ENCODE measurements around the gene APOC3.
A peak's percentile ranks its signal among the peaks of the same experiment; 100 is the strongest.
"Not testable (repeated sequence)": the region's sequence is repeated elsewhere in the genome, so short reads cannot be mapped to it uniquely, and the experiment has no call there.

APOC3 gene

DNA sequence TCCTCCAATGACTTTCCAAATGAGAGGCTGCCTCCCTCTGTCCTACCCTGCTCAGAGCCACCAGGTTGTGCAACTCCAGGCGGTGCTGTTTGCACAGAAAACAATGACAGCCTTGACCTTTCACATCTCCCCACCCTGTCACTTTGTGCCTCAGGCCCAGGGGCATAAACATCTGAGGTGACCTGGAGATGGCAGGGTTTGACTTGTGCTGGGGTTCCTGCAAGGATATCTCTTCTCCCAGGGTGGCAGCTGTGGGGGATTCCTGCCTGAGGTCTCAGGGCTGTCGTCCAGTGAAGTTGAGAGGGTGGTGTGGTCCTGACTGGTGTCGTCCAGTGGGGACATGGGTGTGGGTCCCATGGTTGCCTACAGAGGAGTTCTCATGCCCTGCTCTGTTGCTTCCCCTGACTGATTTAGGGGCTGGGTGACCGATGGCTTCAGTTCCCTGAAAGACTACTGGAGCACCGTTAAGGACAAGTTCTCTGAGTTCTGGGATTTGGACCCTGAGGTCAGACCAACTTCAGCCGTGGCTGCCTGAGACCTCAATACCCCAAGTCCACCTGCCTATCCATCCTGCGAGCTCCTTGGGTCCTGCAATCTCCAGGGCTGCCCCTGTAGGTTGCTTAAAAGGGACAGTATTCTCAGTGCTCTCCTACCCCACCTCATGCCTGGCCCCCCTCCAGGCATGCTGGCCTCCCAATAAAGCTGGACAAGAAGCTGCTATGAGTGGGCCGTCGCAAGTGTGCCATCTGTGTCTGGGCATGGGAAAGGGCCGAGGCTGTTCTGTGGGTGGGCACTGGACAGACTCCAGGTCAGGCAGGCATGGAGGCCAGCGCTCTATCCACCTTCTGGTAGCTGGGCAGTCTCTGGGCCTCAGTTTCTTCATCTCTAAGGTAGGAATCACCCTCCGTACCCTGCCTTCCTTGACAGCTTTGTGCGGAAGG, 2.9 kb downstream of the APOC3 start:
- no peak for DNase-seq

- DNase-seq: no peak
Observed at GRCh38 chr11:116833491-116833815, 3.7 kb downstream of the APOC3 start.

DNA sequence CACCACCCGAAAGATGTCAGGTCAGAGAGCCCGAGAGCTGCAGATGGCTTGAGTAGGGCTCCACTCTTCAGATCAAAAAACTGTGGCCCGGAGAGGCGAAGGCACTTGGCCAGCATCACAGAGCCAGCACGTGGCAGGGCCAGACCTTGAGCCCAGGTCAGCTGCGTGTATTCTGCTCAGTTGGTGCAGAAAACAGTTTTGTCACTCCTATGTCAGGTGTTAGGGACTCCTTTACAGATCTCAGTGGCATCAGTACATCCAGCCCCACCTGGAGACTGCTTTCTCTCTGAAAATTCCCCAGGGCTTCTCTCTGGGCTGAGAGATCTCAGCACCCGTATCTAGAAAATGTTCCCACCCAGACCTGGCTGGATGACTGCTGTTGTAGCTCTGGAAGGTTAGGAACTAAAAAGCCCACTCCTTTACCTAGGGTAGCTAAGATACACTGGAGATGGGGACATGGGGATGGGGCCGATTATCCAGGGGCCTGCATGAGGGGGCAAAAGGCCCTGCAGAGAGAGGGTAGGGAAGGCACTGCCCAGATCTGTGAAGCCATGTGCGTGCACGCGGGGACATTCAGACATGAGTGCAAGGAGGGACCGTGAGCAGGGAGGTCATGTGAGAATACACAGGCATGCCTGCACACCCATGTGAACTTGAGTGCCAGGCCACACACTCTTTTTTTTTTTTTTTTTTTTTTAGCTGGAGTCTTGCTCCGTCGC, 4.3 kb downstream of the APOC3 start:
- no peak for DNase-seq

GRCh38 chr11:116834535-116835041, 4.9 kb downstream of the APOC3 start:
- not testable (repeated sequence) for DNase-seq

- no peak for DNase-seq
Observed at GRCh38 chr11:116835042-116835772, 5.5 kb downstream of the APOC3 start.

DNA sequence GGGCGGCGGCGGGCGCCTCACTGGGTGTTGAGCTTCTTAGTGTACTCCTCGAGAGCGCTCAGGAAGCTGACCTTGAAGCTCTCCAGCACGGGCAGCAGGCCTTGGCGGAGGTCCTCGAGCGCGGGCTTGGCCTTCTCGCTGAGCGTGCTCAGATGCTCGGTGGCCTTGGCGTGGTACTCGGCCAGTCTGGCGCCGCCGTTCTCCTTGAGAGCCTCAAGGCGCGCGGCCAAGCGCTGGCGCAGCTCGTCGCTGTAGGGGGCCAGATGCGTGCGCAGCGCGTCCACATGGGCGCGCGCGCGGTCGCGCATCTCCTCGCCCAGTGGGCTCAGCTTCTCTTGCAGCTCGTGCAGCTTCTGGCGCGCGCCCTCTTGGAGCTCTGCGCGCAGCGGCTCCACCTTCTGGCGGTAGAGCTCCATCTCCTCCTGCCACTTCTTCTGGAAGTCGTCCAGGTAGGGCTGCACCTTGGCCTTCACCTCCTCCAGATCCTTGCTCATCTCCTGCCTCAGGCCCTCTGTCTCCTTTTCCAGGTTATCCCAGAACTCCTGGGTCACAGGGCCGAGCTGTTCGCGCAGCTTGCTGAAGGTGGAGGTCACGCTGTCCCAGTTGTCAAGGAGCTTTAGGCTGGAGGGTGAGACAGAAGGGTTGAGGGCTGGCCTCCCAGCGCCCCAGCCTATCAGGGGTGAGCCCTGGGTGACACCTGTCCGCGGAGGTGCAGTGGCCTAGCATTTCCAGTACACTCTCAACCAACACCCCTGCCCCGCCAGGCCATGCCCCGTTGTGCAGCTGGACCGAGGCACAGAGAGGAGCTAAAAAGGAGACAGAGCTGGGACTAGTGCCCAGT, 6.3 kb downstream of the APOC3 start:
- DNase-seq: peak; percentile 55

DNA sequence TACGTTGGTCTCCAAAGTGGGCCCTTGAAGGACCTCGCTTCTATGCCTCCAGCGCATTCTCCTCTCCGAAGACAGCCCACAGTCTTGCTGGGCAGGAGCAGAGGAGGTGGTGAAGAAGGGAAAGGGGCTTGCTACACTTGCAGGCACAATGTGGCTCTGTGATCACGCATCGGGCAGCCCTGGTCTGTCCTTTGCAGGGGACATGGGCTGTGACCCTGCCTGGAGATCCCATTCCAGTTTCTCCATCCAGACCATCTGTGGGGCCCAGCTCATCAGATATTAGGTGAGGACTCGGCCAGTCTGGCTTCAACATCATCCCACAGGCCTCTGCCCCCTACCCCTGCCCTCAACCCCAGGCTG, 6.9 kb downstream of the APOC3 start:
- DNase-seq: no peak

DNA sequence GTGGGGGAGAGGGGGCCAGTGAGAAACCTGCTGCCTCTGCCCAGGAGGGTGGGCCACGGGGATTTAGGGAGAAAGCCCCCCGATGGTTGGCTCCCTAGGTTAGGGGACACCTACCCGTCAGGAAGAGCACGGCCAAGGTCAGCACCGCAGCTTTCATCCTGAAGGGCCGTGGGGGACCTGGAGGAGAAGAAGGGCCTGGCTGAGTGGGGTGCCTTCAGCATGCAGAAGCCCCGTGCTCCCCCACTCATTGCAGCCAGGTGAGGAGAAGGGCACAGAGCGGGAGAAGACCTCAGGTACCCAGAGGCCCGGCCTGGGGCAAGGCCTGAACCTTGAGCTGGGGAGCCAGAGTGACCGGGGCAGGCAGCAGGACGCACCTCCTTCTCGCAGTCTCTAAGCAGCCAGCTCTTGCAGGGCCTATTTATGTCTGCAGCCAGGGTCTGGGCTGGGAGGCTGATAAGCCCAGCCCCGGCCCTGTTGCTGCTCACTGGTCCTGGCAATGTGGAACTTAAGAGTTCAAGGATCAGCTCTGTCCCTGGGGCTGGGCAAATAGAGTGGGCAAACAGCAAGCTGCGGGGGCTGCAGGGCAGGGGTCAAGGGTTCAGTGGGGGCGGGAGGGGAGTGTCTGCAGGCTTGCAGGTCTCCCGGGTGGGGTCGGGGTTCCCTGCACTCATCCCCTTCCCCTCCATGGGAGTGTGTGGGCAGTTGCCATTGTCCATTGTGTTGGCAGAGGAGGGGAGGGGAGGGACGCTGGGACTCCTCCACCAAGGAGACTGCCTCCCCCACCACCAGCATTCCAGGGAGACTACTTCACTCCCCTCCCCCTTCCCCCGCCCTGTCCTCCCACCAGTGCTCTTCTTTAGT, 7.8 kb downstream of the APOC3 start, which contains the start of gene APOA1:
APOA1 (minus strand) TSS at position 392 of the 861 bp plus-strand sequence; CDS start at position 157, 235 bp downstream.
- no peak for DNase-seq

GRCh38 chr11:116838321-116839084, 8.8 kb downstream of the APOC3 start:
- DNase-seq: no peak

- no peak for DNase-seq
Observed at GRCh38 chr11:116840224-116840745, 10.6 kb downstream of the APOC3 start.

GRCh38 chr11:116840746-116841296, 11.1 kb downstream of the APOC3 start:
- DNase-seq: no peak

- DNase-seq: no peak
Observed at GRCh38 chr11:116842117-116842516, 12.4 kb downstream of the APOC3 start.

- no peak for DNase-seq
Observed at GRCh38 chr11:116842909-116843308, 13.2 kb downstream of the APOC3 start.

DNA sequence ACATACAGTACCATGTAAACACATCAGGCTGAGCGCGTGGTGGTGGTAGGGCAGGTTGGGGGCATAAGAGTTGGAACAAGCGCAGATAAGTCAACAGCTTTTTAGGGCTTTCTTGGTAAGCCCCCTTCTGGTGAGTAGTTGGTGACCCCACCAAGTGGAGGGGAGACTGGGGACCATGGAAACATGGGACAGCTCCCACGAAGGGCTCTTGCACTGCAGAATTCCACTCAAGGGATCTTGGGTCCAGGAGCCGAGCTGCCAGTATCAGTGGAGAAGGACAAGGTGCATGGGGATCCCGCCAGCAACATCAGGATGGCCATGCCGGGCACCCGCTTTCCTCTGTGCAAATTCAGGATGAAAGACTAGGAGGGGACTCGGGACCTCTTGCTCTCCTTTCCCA, 14.0 kb downstream of the APOC3 start:
- DNase-seq: no peak

GRCh38 chr11:116844722-116845121, 15.0 kb downstream of the APOC3 start:
- DNase-seq: no peak

DNA sequence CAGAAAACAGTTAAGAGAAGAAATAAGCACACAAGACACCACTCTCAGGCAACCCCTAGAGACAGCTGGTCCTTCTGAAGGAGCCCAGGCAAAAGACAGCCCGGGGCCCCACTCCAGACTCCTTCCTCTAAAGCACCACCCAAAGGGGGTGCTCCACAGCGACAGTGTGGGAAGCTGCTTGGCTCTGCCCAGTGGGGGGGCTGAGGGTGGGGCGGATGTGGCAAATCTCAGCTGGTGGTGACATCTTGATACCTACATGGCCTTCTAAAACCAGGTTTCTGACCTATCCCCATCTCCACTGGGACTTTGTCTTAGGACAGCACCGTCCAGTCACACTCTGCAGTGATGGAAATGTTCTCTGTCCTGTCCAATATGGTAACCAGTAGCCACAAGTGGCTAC, 17.9 kb downstream of the APOC3 start:
- DNase-seq: no peak

GRCh38 chr11:116849060-116849459, 19.4 kb downstream of the APOC3 start:
- DNase-seq: no peak

GRCh38 chr11:116849486-116849885, 19.8 kb downstream of the APOC3 start:
- no peak for DNase-seq

- no peak for DNase-seq
Observed at GRCh38 chr11:116851626-116852025, 21.9 kb downstream of the APOC3 start.

Data from SHP77 treated with DMSO at 0.1 percent for 48 hours (cell line).